HG02870 (cell line): ENCODE results near the gene ZSCAN4.
A peak's percentile ranks its signal among the peaks of the same experiment; 100 is the strongest.

ENCODE experiments used
- ATAC-seq: cut with Tn5 transposase; IDR thresholded peaks from one replicate; pipeline ENCODE4 v1.9.1; 2021; ENCODE audit warnings: mild to moderate bottlenecking, moderate library complexity; ENCODE audit not compliant: unreplicated experiment

The ZSCAN4 gene

DNA sequence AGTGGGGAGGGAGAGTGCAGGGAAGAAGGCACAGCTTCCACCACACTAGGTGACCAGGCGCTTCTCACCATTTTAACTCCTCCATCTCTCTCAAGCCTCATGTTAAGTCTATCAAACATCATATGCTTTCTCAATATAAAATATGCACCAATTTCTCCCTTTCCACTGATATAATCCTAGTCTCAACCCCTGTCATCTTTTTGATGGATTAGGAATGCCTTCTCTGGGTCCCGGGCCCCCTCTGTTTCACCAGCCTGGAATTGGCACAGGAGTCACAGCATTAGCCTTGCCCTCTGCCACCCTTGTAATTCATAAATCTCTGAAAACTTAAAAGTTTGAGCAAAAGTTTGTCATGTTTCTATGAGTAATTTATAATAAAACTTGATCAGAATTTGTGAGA lies at the start of gene ZSCAN4:
Gene ZSCAN4, plus strand, starts transcription at position 301 of the 400 bp plus-strand sequence. CDS start 7,211 bp downstream, outside the sequence.
- no peak for ATAC-seq

DNA sequence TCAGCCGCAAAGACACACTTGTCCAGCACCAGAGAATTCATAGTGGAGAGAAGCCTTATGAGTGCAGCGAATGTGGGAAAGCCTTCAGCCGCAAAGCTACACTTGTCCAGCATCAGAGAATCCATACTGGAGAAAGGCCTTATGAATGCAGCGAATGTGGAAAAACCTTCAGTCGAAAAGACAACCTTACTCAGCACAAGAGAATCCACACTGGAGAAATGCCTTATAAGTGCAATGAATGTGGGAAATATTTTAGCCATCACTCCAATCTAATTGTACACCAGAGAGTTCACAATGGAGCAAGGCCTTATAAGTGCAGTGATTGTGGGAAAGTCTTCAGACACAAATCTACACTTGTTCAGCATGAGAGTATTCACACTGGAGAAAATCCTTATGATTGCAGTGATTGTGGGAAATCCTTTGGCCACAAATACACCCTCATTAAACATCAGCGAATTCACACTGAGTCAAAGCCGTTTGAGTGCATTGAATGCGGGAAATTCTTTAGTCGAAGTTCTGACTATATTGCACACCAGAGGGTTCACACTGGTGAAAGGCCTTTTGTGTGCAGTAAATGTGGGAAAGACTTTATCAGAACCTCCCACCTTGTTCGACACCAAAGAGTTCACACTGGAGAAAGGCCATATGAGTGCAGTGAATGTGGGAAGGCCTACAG lies 47.9 kb upstream of the ZSCAN4 start:
- ATAC-seq = no peak

DNA sequence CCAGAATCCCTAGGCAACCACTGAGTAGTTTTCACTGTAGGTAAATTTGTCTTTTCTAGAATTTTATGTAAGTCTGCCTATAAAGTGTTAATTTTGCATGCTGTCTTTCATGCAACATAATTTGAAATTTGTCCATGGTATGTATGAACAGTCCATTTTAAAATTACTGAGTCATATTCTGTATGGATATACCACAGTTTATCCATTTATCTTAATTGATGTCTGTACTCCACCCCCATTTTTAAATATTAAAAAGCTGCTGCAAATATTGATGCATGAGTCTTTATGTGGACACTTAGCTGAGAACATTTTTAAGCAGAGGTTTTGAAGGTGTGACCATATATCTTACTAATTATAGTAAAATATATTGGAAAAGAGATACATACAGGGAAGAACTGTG lies 45.6 kb upstream of the ZSCAN4 start:
- ATAC-seq = no peak

DNA sequence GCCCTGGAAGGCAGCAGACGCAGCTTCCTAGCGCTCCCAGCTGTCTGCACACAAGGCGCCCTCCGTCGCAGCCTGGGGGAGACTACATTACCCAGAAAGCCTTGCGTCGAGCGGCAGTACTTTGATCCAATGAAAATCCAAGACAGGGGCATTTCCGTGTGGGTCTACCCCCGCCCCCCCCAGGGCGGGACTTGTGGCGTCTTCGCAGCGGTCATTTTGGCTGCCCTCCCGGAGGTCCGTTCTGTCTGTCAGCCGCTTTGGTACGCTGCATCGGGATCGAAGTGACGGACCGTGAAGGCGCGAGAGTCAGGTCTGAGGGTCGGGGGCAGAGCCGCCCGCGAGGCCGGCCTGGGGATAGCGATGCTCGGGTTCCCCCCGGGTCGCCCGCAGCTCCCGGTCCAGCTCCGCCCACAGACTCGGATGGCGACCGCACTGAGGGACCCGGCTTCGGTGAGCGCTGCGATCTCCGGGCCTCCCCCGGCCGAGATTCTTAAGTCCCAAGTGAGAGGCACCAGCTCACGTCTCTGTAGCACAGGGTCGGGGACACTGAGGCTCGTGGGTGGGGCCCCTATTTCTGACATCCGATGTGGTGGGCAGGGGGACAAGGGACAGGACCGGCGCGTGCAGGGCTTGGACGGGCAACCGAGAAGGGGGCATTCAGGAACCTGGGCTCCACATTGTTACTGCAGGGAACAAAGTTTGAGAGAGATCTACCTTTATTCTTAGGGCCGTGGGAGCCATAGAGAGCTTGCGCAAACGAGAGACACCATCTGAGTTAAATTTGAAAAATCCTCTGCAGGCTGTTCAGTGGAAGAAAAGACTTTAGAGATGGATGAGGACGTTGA lies 35.5 kb upstream of the ZSCAN4 start, which contains the start of gene ZNF211:
Gene ZNF211, plus strand, starts transcription at position 182 of the 845 bp plus-strand sequence. Its CDS starts 179 bp downstream, at position 361.
- peak; percentile 94 for ATAC-seq

- ATAC-seq = no peak
These were observed 35.0 kb upstream of the ZSCAN4 start for GRCh38 chr19:57633832-57634131.

GRCh38 chr19:57637379-57637778 lies 31.4 kb upstream of the ZSCAN4 start:
- no peak for ATAC-seq

GRCh38 chr19:57641715-57642234 lies 27.0 kb upstream of the ZSCAN4 start:
- ATAC-seq = no peak

GRCh38 chr19:57642396-57643046 lies 26.2 kb upstream of the ZSCAN4 start:
- no peak for ATAC-seq

GRCh38 chr19:57643734-57644133 lies 25.0 kb upstream of the ZSCAN4 start:
- no peak for ATAC-seq

DNA sequence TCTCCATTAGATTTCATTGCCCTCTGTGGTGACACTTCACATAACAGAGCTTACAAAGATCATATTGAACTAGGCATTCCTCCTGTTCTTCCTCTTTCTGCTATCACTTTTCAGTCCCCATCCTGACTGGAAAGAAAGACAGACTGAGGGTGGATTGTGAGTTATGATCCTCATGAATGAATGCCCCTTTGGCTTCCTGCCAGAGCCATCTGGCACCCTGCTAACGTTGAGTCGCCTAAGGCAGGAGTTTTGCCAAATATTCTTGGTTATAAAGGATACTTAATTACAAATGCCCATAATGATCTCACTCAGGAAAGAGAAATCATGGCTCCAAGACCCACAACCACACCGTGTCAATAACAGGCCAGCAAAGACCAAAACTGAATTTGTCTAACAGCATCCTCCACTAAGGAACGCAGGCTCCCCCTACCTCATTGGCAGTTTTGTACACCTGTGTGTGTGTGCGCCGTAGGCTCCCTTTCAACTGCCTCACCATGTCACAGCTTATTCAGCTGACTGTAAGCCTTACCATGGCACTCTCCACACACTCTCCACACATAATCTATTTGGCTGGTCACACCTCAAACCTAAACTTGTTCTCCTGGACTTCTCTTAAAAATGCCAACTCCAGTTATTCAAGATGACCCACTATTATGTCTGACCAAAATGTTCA lies 20.3 kb upstream of the ZSCAN4 start:
- ATAC-seq = no peak

DNA sequence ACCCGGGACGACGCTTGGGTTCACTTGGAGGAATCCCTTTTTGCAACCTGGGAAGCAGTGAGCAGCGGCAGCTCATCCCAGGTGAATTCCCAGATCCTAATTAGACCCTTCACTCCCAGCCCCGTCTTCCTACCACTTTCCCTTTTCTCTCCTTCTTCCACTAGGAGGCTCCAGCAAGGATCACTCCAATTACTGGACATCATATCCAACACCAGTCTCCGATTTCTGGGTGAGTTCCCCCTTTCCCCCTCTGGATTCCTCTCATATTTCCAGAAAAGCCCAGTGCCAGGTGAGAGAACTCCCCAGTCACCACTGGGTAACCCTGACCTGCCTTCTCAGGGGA lies 17.1 kb upstream of the ZSCAN4 start:
- ATAC-seq = no peak

- ATAC-seq = no peak
These were observed 15.0 kb upstream of the ZSCAN4 start for GRCh38 chr19:57653689-57654088.

DNA sequence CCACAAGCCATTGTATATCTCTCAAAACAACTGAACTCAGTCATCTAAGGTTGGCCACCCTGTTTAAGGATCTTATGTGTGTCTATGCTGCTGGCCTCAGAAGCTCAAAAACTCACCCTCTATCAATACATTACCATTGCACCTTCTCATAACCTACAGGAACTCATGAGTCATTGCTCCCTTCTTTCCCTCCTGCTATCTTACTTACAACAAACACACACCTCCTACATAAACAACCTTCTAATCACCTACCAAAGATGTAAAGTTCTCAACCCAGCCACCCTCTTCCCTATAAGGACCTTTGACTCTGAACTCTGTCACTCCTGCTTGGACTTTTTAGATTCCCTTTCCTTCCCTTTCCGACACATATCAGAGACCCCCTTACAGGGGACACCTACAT lies 13.3 kb upstream of the ZSCAN4 start:
- no peak for ATAC-seq

DNA sequence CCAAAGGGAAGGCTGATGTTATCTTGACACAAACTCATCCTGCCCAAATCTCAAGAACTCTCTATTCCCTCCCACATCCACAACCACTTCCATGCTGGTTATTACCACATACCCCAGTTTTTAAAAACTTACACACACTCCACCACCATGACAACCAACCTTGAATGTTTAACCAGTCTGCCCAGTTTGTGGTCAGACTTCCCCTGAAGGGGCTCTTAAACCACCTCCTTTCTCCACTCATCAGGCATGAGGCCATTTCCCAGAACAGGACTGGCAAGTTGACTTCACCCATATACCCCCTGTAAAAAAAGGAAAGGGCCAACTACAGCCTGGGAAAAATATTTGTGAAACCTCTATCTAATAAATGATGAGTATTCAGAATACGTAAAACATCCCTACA lies 12.4 kb upstream of the ZSCAN4 start:
- ATAC-seq = no peak

- no peak for ATAC-seq
These were observed 4.2 kb upstream of the ZSCAN4 start for GRCh38 chr19:57664269-57665127.

GRCh38 chr19:57665261-57665806 lies 3.4 kb upstream of the ZSCAN4 start:
- ATAC-seq = no peak

GRCh38 chr19:57667228-57667627 lies 1.5 kb upstream of the ZSCAN4 start:
- ATAC-seq = no peak

DNA sequence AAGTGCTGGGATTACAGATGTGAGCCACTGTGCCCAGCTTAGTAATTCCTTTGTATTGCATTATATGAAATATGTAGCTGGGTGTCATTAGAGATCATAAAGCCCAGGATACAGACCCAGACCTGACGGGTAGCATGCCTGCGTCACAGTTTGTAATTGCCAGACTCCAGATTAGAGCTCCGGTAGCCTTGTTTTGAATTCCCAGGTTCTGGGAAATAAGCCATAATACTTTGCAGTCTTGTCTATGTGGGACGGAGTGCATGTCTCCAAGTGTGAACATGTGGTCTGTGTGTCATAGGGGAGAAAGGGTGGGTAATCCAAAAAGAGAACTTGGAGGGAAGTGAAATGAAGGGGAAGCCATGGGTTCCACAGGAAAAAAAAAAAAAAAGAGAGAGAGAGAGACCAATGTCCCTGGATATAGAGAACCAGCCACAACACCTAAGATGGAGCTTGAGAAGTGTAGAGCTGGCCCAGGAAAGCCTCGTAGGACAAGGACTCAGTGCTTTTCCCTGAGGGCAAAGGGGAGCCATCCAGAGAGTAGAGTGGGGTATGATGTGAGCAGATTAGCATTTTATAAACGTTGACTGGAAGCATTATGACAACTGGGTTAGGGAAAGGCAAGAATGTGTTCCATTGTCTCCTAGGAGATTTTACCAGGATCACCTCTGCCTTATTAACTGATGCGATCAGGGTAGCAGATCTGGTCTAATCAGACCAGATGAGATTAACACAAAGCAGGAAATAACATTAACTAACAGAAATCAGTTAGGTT lies 2.6 kb downstream of the ZSCAN4 start:
- no peak for ATAC-seq

- no peak for ATAC-seq
These were observed 3.7 kb downstream of the ZSCAN4 start for GRCh38 chr19:57672466-57672865.
